Neutrophil (primary cell): ENCODE measurements around the gene IDI2.

Experiments
- H3K27ac ChIP-seq: fragments of 200-600 bp; sonication (generic); 2 replicates; pipeline ENCODE4 v1.5.1; 2016; ENCODE audit warnings: mild to moderate bottlenecking, moderate library complexity
- H3K27me3 ChIP-seq: fragments of 200-600 bp; sonication (generic); 2 replicates; pipeline ENCODE4 v1.6.0; 2016; ENCODE audit warnings: mild to moderate bottlenecking
- H3K36me3 ChIP-seq: fragments of 200-600 bp; sonication (generic); 2 replicates; pipeline ENCODE4 v1.5.1; 2017
- H3K4me1 ChIP-seq, 2 experiments: fragments of 200-600 bp in 1 of 2; sonication (generic) in 1 of 2; 1 replicate in 1 of 2; 2 replicates in 1 of 2; pipeline versions ENCODE4 v1.5.1 to v1.6.1; 2013 to 2016; ENCODE audit warnings: low read depth in 1 of 2, low read length in 1 of 2, mild to moderate bottlenecking in 1 of 2, moderate library complexity in 1 of 2; ENCODE audit not compliant: control insufficient read depth in 1 of 2, insufficient read depth in 1 of 2
- H3K4me3 ChIP-seq, 2 experiments: fragments of 200-600 bp in 1 of 2; sonication (generic) in 1 of 2; 1 replicate in 1 of 2; 2 replicates in 1 of 2; pipeline ENCODE4 v1.5.1; 2013 to 2016; ENCODE audit warnings: low read depth in 1 of 2, low read length in 1 of 2, mild to moderate bottlenecking in 1 of 2, moderate library complexity in 1 of 2
- H3K9me3 ChIP-seq: fragments of 200-600 bp; sonication (generic); 2 replicates; pipeline ENCODE4 v1.5.1; 2016
- CTCF ChIP-seq: fragments of 200-600 bp; sonication (generic); IDR thresholded peaks from 2 replicates; pipeline ENCODE4 v1.5.1; 2016; ENCODE audit warnings: antibody characterized with exemption

The IDI2 gene

GRCh38 chr10:1006573-1006972 lies 19.1 kb downstream of the IDI2 start:
- Histone ChIP-seq H3K27ac (no peak overlapping the region), H3K4me1 (no peaks in the 10 kb centered on the region), H3K4me3 (no peak overlapping the region), H3K9me3 (no peaks in the 10 kb centered on the region), H3K27me3 (no peaks in the 10 kb centered on the region), H3K36me3 (peaks cover 74% of the 10 kb centered on the region)
- no peak for TF ChIP-seq CTCF

- no peak for TF ChIP-seq CTCF
- Histone ChIP-seq H3K36me3 (peaks cover 72% of the 10 kb centered on the region), H3K4me1 (no peaks in the 10 kb centered on the region), H3K27ac (no peak overlapping the region), H3K4me3 (no peak overlapping the region), H3K9me3 (no peaks in the 10 kb centered on the region), H3K27me3 (no peaks in the 10 kb centered on the region)
Observed at GRCh38 chr10:1003884-1004670, 21.6 kb downstream of the IDI2 start.

GRCh38 chr10:1002425-1003006 lies 23.1 kb downstream of the IDI2 start:
- H3K27me3 ChIP-seq = no peaks in the 10 kb centered on the region
- H3K27ac ChIP-seq = no peak overlapping the region
- TF ChIP-seq CTCF = no peak
- H3K9me3 ChIP-seq = no peaks in the 10 kb centered on the region
- no peak overlapping the region for H3K4me3 ChIP-seq
- H3K36me3 ChIP-seq = peaks cover 74% of the 10 kb centered on the region
- no peaks in the 10 kb centered on the region for H3K4me1 ChIP-seq

GRCh38 chr10:997266-998022 lies 28.2 kb downstream of the IDI2 start:
- peaks cover 55% of the 10 kb centered on the region for H3K36me3 ChIP-seq
- no peak overlapping the region for H3K4me3 ChIP-seq
- no peak overlapping the region for H3K27ac ChIP-seq
- no peaks in the 10 kb centered on the region for H3K9me3 ChIP-seq
- no peaks in the 10 kb centered on the region for H3K4me1 ChIP-seq
- no peak for TF ChIP-seq CTCF
- no peaks in the 10 kb centered on the region for H3K27me3 ChIP-seq

- peaks cover 51% of the 10 kb centered on the region for H3K36me3 ChIP-seq
- no peaks in the 10 kb centered on the region for H3K27me3 ChIP-seq
- no peak overlapping the region for H3K27ac ChIP-seq
- H3K4me3 ChIP-seq = no peak overlapping the region
- H3K9me3 ChIP-seq = no peaks in the 10 kb centered on the region
- no peak for TF ChIP-seq CTCF
- H3K4me1 ChIP-seq = no peaks in the 10 kb centered on the region
Observed at GRCh38 chr10:996031-996430, 29.6 kb downstream of the IDI2 start.
